Activated effector memory CD4-positive, alpha-beta T cell treated with Interleukin-2 at 50 U/mL for 16 hours (primary cell): ENCODE results near the gene GBP4.
"Not testable (repeated sequence)": the region's sequence is repeated elsewhere in the genome, so short reads cannot be mapped to it uniquely, and the experiment has no call there.

ENCODE experiments used
- DNase-seq: peaks from one replicate; pipeline ENCODE4 v3.0.0-alpha.2; 2020

Gene GBP4

GRCh38 chr1:89198491-89199072, at the start of gene GBP4:
Gene GBP4, minus strand, starts transcription at chr1:89198942. Its CDS starts 108 bp downstream, at chr1:89198834.
- peak; percentile 37 for DNase-seq

- DNase-seq = no peak
These were observed 44.3 kb upstream of the GBP4 start for GRCh38 chr1:89243046-89243445.

GRCh38 chr1:89221341-89221740, 22.6 kb upstream of the GBP4 start:
- DNase-seq = no peak

GRCh38 chr1:89219851-89220250, 21.1 kb upstream of the GBP4 start:
- DNase-seq = not testable (repeated sequence)

- not testable (repeated sequence) for DNase-seq
These were observed 20.2 kb upstream of the GBP4 start for GRCh38 chr1:89218941-89219340.

- DNase-seq = no peak
These were observed 14.6 kb upstream of the GBP4 start for GRCh38 chr1:89213347-89213746.

- DNase-seq = no peak
These were observed 12.4 kb upstream of the GBP4 start for GRCh38 chr1:89211035-89211634.

GRCh38 chr1:89206373-89206772, 7.6 kb upstream of the GBP4 start:
- no peak for DNase-seq

- DNase-seq = no peak
These were observed 4.4 kb upstream of the GBP4 start for GRCh38 chr1:89203166-89203565.

- no peak for DNase-seq
These were observed 2.5 kb upstream of the GBP4 start for GRCh38 chr1:89201106-89201794.

- DNase-seq = no peak
These were observed 1.9 kb upstream of the GBP4 start for GRCh38 chr1:89200663-89201062.

GRCh38 chr1:89199525-89200031, 836 bp upstream of the GBP4 start:
- no peak for DNase-seq

GRCh38 chr1:89198081-89198480, 661 bp downstream of the GBP4 start:
- no peak for DNase-seq

- DNase-seq = no peak
These were observed 3.3 kb downstream of the GBP4 start for GRCh38 chr1:89195476-89195875.

- no peak for DNase-seq
These were observed 7.4 kb downstream of the GBP4 start for GRCh38 chr1:89191314-89191713.

- no peak for DNase-seq
These were observed 8.7 kb downstream of the GBP4 start for GRCh38 chr1:89190017-89190416.

- DNase-seq = no peak
These were observed 19.4 kb downstream of the GBP4 start for GRCh38 chr1:89179343-89179742.

GRCh38 chr1:89176971-89177370, 21.8 kb downstream of the GBP4 start:
- no peak for DNase-seq

GRCh38 chr1:89175601-89176256, 23.0 kb downstream of the GBP4 start, which contains the start of gene GBP7:
Gene GBP7, minus strand, starts transcription at chr1:89176003. Its CDS starts 4,068 bp downstream, at chr1:89171935.
- no peak for DNase-seq

GRCh38 chr1:89174491-89174890, 24.3 kb downstream of the GBP4 start:
- DNase-seq = no peak

- no peak for DNase-seq
These were observed 26.1 kb downstream of the GBP4 start for GRCh38 chr1:89172468-89173143.

- DNase-seq = no peak
These were observed 27.7 kb downstream of the GBP4 start for GRCh38 chr1:89171067-89171438.
